ENCODE measurements around the gene SYNRG.
"Not testable (repeated sequence)": the region's sequence is repeated elsewhere in the genome, so short reads cannot be mapped to it uniquely, and the experiment has no call there.

Gene SYNRG, protein sequence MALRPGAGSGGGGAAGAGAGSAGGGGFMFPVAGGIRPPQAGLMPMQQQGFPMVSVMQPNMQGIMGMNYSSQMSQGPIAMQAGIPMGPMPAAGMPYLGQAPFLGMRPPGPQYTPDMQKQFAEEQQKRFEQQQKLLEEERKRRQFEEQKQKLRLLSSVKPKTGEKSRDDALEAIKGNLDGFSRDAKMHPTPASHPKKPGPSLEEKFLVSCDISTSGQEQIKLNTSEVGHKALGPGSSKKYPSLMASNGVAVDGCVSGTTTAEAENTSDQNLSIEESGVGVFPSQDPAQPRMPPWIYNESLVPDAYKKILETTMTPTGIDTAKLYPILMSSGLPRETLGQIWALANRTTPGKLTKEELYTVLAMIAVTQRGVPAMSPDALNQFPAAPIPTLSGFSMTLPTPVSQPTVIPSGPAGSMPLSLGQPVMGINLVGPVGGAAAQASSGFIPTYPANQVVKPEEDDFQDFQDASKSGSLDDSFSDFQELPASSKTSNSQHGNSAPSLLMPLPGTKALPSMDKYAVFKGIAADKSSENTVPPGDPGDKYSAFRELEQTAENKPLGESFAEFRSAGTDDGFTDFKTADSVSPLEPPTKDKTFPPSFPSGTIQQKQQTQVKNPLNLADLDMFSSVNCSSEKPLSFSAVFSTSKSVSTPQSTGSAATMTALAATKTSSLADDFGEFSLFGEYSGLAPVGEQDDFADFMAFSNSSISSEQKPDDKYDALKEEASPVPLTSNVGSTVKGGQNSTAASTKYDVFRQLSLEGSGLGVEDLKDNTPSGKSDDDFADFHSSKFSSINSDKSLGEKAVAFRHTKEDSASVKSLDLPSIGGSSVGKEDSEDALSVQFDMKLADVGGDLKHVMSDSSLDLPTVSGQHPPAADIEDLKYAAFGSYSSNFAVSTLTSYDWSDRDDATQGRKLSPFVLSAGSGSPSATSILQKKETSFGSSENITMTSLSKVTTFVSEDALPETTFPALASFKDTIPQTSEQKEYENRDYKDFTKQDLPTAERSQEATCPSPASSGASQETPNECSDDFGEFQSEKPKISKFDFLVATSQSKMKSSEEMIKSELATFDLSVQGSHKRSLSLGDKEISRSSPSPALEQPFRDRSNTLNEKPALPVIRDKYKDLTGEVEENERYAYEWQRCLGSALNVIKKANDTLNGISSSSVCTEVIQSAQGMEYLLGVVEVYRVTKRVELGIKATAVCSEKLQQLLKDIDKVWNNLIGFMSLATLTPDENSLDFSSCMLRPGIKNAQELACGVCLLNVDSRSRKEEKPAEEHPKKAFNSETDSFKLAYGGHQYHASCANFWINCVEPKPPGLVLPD (N-terminal part only)

DNA sequence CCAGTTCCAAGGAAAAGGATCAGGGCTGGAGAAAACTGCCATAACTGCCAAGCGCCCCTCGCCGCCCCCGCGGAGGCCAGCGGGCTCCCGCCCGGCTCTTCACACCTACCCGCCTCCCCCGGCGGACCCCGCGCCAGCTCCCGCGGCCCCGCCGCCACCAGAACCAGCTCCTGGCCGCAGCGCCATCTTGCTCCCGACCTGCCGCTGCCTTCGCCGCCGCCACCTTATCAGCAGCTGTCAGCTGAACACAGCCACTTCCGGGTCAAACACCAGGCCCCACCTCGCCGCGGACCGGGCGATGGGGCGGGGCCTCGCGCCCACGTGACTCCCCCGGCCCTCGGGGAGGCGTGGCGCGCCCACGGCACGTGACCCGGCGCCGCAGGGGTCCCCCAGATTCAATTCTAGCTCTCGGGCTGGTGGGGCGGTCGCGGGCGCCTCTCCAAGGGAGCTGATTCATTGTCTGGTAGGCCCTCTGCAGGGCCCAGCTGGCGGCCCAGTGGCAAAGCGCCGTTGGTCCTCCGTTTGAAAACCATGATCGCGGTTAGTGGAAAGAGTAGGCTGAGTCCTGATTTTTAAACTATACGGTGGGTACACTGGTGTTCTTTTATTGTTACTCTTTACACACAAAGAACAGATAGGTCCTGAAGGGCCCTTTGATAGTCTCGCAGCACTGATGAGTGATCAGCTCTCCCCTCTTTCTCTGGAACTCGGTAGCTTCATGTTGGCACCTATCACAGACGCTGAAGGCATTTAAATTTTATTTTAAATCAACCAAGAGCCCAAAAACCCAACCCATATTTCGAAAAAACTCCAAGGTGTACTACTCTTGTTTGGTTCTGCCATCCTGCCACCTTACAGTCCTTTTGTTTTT is at the start of gene SYNRG:
SYNRG (minus strand) TSS at position 249 of the 871 bp plus-strand sequence; CDS start at position 186, 63 bp downstream.
- DNase-seq = peak; percentile 90

DNA sequence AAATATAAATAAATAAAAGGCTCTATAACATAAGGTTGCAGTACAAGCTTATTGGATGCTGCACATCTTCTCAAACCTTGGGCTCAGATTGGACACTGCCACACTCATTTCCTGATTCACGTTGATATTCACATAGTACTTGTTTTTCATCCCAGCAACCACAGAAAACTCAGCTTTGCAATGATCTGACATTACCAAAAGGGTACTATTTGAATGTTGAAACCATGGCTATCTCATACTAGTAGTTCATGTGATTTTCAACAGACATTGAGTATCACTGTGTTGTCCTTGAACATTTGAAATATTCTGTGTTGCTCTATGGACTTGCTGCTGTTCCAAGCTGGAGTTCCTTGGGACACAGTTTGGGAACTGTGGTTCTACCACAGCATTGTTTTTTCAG is 48.0 kb upstream of the SYNRG start:
- DNase-seq = no peak

DNA sequence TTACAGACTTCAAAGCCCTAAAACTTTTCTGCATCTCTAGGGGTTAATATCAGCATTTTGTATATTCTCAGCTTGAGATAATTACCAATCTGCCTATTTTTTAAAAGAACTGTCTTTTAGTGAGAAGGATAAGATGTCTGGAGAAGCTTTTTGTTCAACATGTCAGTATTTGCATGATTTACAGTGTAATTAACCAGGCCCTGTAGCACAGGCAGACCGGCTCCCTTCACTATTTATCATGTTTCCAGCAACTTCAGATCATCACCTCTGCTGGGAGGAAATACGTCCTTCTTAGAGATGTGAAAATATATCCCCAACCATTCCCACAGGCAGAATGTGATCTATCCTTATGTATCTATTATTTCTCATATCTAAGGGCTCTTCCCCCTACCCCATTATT is 42.6 kb upstream of the SYNRG start:
- DNase-seq = no peak

DNA sequence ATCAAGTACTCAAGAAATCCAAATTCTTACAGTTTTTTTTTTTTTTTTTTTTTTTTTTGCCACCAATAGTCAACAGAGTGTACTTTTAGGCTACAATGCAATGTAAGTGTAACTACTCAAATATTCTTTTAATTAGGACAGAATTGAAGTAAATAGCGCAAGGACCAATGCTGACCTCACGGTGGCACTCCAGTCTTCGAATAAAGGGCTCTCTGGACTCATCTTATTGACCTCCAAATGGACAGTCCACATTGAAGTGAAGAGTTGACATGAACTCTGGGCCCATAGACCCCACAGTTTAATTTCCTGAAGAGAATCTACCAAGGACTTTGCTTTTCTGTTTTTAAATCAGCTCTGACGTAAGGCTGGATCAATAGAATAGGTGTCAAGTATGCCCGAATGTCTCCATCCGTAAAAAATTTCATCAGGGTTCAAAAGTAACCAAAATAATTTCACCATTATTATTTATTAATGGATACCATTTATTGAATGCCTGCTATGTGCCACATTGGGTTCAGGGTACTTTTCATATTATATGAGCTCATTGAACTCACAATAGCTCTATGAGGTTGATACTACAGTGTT is 41.3 kb upstream of the SYNRG start:
- peak; percentile 35 for DNase-seq

DNA sequence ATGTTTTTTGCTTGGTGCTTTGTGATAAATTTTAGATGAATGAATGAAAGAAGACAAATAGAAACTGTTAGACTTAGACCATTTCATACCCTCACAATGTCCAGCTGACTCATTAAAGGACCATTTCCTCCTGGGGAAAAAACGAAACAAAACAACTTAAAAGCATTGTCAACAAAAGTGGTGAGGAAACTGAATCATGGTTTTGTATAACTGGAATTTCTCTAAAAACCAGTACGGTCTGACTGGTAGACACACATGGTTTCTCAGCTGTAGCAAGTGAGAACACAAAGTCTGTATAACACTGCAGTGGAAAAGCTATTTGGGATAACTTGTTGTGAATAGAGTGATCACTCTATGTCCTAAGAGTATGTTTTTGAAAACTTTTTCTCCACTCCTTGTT is 39.3 kb upstream of the SYNRG start:
- peak; percentile 22 for DNase-seq

DNA sequence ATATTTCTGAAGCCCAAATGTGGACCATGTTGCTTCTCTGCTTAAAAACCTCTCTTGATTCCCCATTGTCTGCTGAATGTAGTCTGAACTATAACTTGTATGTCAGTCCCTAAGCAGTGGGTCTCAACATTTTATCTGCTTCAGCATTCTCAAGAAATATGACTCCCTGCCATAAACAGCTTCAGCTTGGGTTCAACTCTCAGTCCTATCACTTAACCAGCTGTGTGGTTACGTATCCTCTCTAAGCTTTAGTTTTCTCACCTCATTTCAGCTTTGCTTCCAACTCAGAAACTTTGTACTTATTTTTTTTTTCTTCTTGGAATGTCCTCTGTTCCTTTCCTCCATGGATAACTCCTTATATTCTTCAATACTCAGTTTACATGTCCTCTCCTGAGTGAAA is 38.6 kb upstream of the SYNRG start:
- no peak for DNase-seq

DNA sequence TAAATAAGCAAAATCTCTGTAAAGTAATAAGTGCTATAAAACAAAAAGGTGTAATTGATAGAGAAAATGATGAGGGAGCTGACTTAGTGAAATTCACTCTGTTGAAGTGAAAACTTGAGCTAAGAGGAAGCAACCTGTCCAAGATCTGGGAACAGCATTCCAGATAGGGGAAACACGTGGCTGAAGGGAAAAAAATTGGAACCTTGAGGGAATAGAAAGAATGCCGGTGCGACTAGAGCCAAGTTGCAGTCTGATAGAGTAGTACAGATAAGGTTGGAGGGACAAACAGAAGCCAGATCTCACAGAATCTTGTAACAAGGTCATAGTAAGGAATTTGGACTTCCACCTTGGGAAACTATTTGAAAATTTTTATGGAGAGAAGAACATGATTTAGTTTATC is 34.7 kb upstream of the SYNRG start:
- no peak for DNase-seq

DNA sequence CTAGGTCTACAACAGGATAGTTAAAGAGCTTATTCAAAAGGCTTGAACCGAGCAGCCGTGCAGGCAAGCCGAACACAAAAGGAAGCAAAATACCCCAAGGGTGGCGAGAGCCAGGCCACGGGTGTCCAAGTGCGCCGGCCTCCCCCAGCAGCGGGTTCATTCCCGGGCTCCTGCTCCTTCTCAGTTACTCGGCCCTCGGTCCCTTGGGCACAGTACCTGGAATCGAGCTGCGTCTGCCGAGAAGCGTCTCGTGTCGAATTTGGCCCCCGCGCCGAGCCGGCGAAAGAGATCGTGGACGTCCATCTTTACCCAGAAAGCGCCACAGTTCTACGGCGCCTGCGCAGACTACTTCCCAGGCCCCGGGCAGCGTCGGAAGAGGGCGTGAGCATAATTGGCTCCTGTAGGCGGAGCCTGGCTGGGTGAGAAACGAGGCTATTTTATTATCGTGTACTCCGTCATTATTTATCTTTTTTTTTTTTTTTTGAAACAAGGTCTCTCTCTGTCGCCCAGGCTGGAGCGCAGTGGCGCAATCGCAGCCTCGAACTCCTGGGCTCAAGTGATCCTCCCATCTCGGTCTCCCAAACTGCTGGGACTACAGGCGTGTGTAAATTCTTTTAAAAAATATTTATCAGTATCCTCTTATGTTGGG is 34.0 kb upstream of the SYNRG start, which contains the start of gene DDX52:
DDX52 (minus strand) TSS at position 329 of the 649 bp plus-strand sequence; CDS start at position 303, 26 bp downstream.
- peak; percentile 81 for DNase-seq

DNA sequence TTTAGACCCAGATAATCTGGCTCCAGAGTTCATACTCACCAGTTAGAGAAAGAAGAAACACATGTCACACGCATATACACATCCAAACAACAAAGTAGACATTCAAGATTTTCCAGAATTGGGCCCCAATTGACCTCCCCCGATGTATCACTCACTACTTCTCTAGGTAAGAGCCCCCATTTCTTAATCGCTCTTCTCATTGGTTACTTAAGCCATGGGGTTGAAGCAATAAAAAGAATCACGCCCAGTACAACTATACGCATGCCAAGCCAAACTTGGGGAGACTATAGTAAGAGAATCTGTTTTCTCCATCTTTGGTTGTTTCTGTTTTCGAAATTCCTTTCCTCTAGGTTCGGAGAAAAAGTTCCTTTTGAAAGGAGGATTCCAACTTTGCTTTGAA is 33.5 kb upstream of the SYNRG start:
- peak; percentile 12 for DNase-seq

DNA sequence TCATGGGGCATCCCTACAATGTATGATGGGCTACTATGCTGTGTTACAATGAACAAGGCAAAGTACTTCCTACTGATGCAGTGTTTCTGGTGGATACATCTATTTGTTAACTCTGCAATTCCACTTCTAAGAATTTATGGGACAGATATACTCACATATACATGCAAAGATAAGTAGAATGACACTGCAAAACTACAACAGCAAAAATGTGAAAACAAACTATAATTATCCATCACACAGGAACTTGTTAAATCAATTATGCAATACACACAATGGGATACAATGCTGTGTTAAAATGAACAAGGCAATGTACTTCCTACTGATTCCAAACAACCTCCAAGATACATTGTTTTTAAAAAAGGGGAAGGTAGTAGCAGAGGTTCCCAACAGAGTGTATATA is 30.8 kb upstream of the SYNRG start:
- DNase-seq = no peak

DNA sequence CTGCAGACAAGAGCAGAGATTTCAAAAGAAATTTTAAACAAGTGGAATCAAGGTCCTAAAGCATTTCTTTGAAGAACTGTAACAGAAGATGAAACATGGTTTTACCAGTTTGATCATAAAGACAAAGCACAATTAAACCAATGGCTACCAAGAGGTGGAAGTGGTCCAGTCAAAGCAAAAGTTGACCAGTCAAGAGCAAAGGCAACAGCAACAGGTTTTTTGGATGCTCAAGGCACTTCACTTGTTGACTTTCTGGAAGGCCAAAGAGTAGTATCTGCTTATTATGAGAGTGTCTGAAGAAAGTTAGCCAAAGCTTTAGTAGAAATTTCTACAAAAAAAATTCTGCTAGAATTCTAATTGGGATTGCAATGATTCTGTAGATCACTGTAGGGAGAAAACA is 28.7 kb upstream of the SYNRG start:
- DNase-seq = no peak

DNA sequence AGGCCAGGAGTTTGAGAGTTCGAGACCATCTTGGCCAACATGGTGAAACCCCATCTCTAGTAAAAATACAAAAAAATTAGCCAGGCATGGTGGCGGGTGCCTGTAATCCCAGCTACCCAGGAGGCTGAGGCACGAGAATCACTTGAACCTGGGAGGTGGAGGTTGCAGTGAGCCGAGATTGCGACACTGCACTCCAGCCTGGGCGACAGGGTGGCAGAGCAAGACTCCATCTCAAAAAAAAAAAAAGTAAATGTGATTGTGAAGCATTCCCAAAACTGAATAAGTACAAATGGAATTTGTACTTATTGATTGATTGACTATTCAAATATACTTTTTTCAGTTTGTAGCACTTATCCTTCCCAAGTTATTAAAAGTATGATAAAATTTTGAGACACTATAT is 7.2 kb upstream of the SYNRG start:
- not testable (repeated sequence) for DNase-seq

DNA sequence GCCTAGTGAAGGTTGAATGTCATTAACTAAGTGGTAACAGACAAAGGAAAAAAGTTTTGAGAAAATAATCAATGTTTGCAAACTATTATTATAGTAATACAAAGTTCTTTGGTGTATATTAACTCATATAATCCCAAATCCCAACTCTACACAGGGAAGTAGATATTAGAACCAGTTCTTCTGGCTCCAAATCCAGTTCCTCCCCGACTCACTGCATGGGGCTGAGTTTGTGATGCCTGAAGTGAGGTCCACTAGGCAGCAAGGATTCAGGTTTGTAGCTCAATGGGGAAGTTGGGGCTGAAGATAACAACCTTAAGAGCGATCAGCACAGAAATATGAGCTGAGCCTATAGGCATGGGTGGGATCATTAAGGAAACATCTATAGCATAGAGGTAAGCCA is 5.6 kb upstream of the SYNRG start:
- DNase-seq = no peak

DNA sequence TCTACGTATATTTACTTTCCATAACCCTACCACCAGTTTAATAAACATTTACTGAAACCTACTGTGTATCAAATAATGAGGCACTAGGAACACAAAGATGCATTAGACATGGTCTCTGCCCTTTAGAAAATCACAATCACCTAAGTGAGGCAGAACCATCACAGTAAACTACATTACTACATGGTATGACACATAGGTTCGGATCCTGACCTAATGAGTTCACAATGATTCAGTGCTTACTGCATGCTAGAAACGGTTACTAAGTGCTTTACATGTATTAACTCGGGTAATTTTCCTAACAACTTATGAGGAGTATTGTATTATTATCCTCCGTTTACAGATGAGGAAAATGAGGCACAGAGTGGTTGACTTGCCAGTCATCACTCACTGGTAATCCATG is 5.2 kb upstream of the SYNRG start:
- peak; percentile 59 for DNase-seq

DNA sequence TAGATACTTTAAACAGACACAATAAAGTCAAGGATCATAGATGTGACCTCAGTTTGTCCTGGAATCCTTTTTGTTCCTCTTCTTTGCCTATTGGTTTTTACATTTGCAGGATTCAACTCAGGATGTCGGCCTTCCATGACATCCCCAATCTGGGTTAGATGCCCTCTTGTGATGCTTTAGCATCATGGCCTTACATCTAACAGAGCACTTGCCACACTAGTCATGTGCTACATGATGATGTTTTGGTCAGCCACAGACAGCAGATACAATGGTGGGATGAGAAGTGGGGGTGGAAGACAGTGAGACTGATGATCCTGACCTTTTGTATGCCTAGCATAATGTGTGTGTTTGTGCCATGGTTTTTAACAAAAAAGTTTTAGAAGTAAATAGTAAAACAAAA is 1.8 kb upstream of the SYNRG start:
- DNase-seq = no peak

DNA sequence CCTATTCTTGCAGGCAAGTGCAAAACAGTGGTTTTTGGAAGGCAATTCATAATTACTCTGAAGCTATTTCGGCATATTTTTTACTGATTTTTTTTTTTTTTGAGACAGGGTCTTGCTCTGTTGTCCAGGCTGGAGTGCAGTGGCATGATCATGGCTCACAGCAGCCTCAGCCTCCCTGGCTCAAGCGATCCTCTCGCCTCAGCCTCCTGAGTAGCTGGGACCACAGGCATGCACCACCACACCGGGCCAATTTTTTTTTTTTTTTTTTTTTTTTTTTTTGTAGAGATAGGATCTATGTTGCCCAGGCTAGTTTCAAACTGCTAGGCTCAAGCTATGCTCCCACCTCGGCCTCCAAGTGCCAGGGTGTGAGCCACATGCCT is 813 bp upstream of the SYNRG start:
- not testable (repeated sequence) for DNase-seq

DNA sequence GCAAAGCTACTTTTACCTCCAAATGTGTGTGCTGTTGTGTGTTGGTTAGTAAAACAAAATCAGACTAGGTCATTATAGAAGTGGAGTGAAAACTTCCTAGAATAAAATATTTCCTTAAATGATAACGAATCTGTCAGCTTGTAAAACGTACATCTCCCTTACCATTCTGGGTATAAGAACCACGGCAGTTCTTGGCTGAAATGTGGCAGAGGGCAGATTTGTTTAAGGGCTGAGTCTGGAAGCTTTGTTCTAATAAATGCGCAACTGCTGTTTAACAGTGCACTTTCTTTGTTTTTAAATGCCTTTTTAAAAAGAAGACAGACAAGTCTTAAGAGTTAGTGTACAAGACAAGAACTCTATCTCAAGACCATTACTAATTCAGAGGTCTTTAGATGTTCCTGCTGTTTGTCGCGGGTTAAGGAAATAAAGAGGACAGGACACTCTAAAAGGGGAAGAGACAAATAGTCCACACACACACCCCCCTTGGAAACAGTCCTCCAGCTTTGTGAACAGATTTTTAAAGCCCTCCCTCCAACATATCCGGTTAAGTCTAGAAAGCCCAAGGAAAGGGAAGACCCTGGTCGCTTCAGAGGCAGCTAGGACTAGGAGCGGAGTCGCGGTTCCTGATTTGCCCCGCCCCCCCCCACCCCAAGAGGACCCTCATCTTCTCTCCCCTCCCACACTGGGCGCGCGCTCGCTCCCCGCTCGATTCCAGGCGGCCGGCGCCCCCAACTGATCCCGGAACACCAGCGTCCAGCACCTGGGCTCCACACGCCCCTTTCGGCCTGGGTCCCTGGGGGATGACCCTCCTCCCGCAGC is 658 bp downstream of the SYNRG start:
- DNase-seq = peak; percentile 3

DNA sequence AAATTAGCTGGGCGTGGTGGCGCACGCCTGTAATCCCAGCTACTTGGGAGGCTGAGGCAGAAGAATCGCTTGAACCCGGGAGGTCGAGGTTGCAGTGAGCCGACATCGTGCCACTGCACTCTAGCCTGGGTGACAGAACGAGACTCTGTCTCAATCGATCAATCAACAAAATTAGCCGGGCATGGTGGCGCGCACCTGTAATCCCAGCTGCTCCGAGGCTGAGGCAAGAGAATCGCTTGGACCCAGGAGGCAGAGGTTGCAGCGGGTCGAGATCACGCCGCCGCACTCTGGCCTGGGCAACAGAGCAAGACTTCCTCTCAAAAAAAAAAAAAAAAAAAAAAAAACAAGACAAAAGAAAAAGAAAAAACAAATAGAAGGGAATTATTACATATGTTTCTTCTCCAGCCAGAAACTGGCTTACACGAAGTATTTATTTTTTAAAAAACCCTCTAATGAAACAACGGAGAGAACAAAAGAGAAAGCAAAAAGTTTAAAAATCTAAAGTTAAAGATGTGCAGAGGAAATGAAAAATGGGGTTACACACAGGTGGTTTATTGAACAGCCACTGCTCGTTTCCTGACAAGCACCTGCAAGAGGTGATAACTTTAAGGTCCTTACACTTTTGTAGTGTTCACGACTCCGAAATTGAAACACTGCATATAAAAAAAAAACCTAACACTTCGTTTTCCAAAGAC is 1.4 kb downstream of the SYNRG start:
- DNase-seq = no peak

DNA sequence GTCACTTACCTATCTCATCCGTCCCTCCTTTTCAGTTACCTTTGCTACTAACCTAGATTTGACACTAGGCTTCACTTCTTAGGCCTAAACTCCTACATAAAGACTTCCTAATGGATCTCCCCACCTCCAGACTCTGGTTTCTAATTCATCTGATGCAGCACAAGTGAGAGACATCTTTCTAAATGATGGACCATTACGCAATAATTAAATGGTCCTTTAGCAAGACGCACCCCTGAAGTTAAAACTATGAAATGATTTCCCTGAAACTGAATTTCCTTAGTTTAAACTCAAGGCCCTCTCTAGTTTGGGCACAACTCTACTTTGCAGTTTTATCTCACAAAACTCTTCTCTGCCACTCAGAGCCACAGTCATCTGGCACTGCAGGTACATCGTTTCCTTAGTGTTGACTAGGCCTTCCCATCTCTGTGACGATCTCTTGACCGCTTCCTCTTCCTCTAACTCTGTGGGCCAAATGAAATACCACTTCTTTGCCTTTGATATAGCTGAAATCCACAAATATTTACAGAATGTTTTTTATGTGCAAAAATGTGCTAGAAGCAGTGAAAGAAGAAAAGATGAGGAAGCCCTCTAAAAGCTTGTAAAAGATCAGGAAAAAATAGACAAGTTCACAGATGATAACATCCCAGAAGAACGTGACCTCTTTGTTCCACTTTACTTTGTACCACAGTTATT is 3.3 kb downstream of the SYNRG start:
- no peak for DNase-seq
